PC-9 (cell line): ENCODE data around the gene HDAC7.

Experiments used
- EZH2 ChIP-seq: fragments of 200-600 bp; sonication (generic); IDR thresholded peaks from 2 replicates; pipeline ENCODE4 v1.8.0; 2017; ENCODE audit warnings: antibody characterized with exemption, low read depth
- TF ChIP-seq, protein P1 (sequence below): fragments of 200-600 bp; sonication (generic); conservative IDR thresholded peaks from 2 replicates; pipeline ENCODE4 v1.6.1; 2017; ENCODE audit warnings: mixed run types, antibody characterized with exemption, mild to moderate bottlenecking, moderate library complexity

DNA sequence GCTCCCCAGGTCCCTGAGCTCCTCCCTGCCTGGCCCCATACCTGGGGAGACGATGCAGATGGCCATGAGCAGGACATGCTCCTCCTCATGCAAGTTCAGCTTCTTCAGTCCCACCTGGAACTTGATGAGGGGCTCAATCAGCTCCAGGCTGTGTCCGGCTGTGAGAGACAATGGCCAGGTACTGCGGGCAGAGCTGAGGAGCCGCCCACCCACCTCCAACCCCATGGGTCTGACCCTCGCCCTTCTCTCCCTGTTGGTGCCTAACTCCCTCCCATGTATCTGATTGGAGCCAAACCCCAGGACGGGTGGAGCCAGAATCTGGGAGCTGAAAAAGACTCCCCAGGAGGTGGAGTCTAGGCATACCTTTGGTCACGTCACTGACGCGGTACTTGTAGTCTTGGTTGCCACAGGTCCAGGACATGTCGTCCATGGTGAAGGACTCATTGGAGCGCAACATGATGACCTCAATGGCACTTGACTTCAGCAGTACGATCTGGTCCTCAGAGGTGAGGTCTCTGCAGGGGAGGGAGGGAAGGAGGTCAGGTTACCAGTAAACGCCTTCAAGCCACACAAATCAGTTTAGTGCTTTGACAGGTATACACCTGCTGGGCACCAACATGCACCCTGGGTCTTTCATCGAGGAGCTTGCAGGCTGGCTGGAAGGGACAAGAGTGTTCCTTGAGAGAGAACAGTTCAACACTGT is 26.7 kb upstream of the HDAC7 start:
- TF ChIP-seq, protein P1, sequence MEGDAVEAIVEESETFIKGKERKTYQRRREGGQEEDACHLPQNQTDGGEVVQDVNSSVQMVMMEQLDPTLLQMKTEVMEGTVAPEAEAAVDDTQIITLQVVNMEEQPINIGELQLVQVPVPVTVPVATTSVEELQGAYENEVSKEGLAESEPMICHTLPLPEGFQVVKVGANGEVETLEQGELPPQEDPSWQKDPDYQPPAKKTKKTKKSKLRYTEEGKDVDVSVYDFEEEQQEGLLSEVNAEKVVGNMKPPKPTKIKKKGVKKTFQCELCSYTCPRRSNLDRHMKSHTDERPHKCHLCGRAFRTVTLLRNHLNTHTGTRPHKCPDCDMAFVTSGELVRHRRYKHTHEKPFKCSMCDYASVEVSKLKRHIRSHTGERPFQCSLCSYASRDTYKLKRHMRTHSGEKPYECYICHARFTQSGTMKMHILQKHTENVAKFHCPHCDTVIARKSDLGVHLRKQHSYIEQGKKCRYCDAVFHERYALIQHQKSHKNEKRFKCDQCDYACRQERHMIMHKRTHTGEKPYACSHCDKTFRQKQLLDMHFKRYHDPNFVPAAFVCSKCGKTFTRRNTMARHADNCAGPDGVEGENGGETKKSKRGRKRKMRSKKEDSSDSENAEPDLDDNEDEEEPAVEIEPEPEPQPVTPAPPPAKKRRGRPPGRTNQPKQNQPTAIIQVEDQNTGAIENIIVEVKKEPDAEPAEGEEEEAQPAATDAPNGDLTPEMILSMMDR = no peak
- no peak for TF ChIP-seq EZH2
